ENCODE data around the gene GABRR3. TPM values are rescaled to one million over a fixed set of nuclear protein-coding genes. Genes with fewer than 3 reads are reported as not detected.

The GABRR3 gene
- polyA plus RNA-seq, 1 experiment: not detected

- H3K27me3 ChIP-seq (ENCODE audit: control insufficient read depth, insufficient read depth, low read length): no peaks in the 10 kb centered on the region
- H3K4me3 ChIP-seq (ENCODE audit: low read depth, low read length): no peak overlapping the region
- ChIA-PET POLR2A (no interaction called here), CTCF (interaction anchor here (1.5 kb wide), 1 partner anchor 9 kb away, joined by 5 read pairs; no protein-coding TSS in a partner anchor)
- no peak for TF ChIP-seq CTCF (IDR thresholded peaks at IDR 0.05; ENCODE audit: insufficient read depth, low read depth, low read length)
- H3K36me3 ChIP-seq (ENCODE audit: control insufficient read depth, insufficient read depth, low read length): peaks cover 3% of the 10 kb centered on the region; the same call in 1 of the 2 replicates
- no peak for DNase-seq (ENCODE audit: low read depth)
These were observed 76.3 kb downstream of the GABRR3 start for GRCh38 chr3:97958796-97959195.

GRCh38 chr3:97958396-97958795 lies 76.7 kb downstream of the GABRR3 start:
- Histone ChIP-seq H3K27me3 (ENCODE audit: control insufficient read depth, insufficient read depth, low read length) (no peaks in the 10 kb centered on the region), H3K36me3 (ENCODE audit: control insufficient read depth, insufficient read depth, low read length) (peaks cover 5% of the 10 kb centered on the region; the same call in 1 of the 2 replicates), H3K4me3 (ENCODE audit: low read depth, low read length) (no peak overlapping the region)
- ChIA-PET POLR2A (no interaction called here), CTCF (no interaction called here)
- no peak for DNase-seq (ENCODE audit: low read depth)
- no peak for TF ChIP-seq CTCF (IDR thresholded peaks at IDR 0.05; ENCODE audit: insufficient read depth, low read depth, low read length)

GRCh38 chr3:97957617-97958311 lies 77.4 kb downstream of the GABRR3 start:
- ChIA-PET POLR2A (no interaction called here), CTCF (no interaction called here)
- Histone ChIP-seq H3K36me3 (ENCODE audit: control insufficient read depth, insufficient read depth, low read length) (peaks cover 5% of the 10 kb centered on the region; the same call in 1 of the 2 replicates), H3K27me3 (ENCODE audit: control insufficient read depth, insufficient read depth, low read length) (no peaks in the 10 kb centered on the region), H3K4me3 (ENCODE audit: low read depth, low read length) (no peak overlapping the region)
- DNase-seq (ENCODE audit: low read depth): no peak
- TF ChIP-seq CTCF (IDR thresholded peaks at IDR 0.05; ENCODE audit: insufficient read depth, low read depth, low read length): no peak

GRCh38 chr3:97956051-97956450 lies 79.1 kb downstream of the GABRR3 start:
- Histone ChIP-seq H3K27me3 (ENCODE audit: control insufficient read depth, insufficient read depth, low read length) (no peaks in the 10 kb centered on the region), H3K4me3 (ENCODE audit: low read depth, low read length) (no peak overlapping the region), H3K36me3 (ENCODE audit: control insufficient read depth, insufficient read depth, low read length) (peaks cover 5% of the 10 kb centered on the region; the same call in 1 of the 2 replicates)
- ChIA-PET POLR2A (no interaction called here), CTCF (interaction anchor here (1.2 kb wide), 1 partner anchor 67 kb away, joined by 6 read pairs; no protein-coding TSS in a partner anchor)
- no peak for DNase-seq (ENCODE audit: low read depth)
- TF ChIP-seq CTCF (IDR thresholded peaks at IDR 0.05; ENCODE audit: insufficient read depth, low read depth, low read length): no peak

- H3K36me3 ChIP-seq (ENCODE audit: control insufficient read depth, insufficient read depth, low read length): peaks cover 5% of the 10 kb centered on the region; the same call in 1 of the 2 replicates
- DNase-seq (ENCODE audit: low read depth): no peak
- H3K4me3 ChIP-seq (ENCODE audit: low read depth, low read length): no peak overlapping the region
- ChIA-PET CTCF (interaction anchor here (0.6 to 1.2 kb wide), 4 partner anchors 11 to 711 kb away, joined by 3 to 5 read pairs (median 4); partner anchors contain the start of gene CRYBG3), POLR2A (no interaction called here)
- no peaks in the 10 kb centered on the region for H3K27me3 ChIP-seq (ENCODE audit: control insufficient read depth, insufficient read depth, low read length)
- no peak for TF ChIP-seq CTCF (IDR thresholded peaks at IDR 0.05; ENCODE audit: insufficient read depth, low read depth, low read length)
These were observed 80.8 kb downstream of the GABRR3 start for GRCh38 chr3:97954228-97954827.

Data from BJ (cell line).